A549 (cell line): ENCODE data around the gene ATL1.

Experiments
- CTCF ChIP-seq: fragments of >200 bp; sonication (Bioruptor Twin); formaldehyde crosslinking; IDR thresholded peaks from 3 replicates; pipeline ENCODE4 v1.5.1; 2016
- PHF8 ChIP-seq: fragments of 200-600 bp; sonication (generic); IDR thresholded peaks from 2 replicates; pipeline ENCODE4 v1.6.1; 2016; ENCODE audit warnings: low read depth, mild to moderate bottlenecking, antibody characterized with exemption, moderate library complexity, borderline replicate concordance
- POLR2A ChIP-seq: IDR thresholded peaks from 2 replicates; pipeline ENCODE4 v1.6.1; 2012; ENCODE audit warnings: mild to moderate bottlenecking, low read length

GRCh38 chr14:50560931-50561285 lies 963 bp downstream of the ATL1 start:
- peak; percentile 33; the same call in 1 of the 2 replicates for TF ChIP-seq POLR2A
- TF ChIP-seq CTCF = no peak
- TF ChIP-seq PHF8 = no peak
